HL-60/S4 (cell line): ENCODE measurements around the gene PDXDC1.
"Not testable (repeated sequence)": the region's sequence is repeated elsewhere in the genome, so short reads cannot be mapped to it uniquely, and the experiment has no call there.

Source experiments
- in situ Hi-C: fragments of 300-500 bp; cut with MboI; formaldehyde crosslinking; loops from 2 replicates; pipeline ENCODE4 v1.14.3; 2022; ENCODE audit warnings: low sequenced_read_pairs

PDXDC1 gene

GRCh38 chr16:14973785-14974322 is 972 bp upstream of the PDXDC1 start:
- in situ Hi-C loops: not testable (repeated sequence)

GRCh38 chr16:14974331-14974655 is 533 bp upstream of the PDXDC1 start:
- in situ Hi-C loops: not testable (repeated sequence)

GRCh38 chr16:14975418-14976194 is 780 bp downstream of the PDXDC1 start:
- in situ Hi-C loops: not testable (repeated sequence)

- in situ Hi-C loops: not testable (repeated sequence)
These were observed 2.3 kb downstream of the PDXDC1 start for GRCh38 chr16:14976971-14977736.

GRCh38 chr16:14978281-14978680 is 3.5 kb downstream of the PDXDC1 start:
- in situ Hi-C loops: not testable (repeated sequence)

- in situ Hi-C loops: not testable (repeated sequence)
These were observed 4.1 kb downstream of the PDXDC1 start for GRCh38 chr16:14978908-14979307.

- in situ Hi-C loops: not testable (repeated sequence)
These were observed 6.4 kb downstream of the PDXDC1 start for GRCh38 chr16:14981234-14981633.

- in situ Hi-C loops: not testable (repeated sequence)
These were observed 7.7 kb downstream of the PDXDC1 start for GRCh38 chr16:14982521-14982920.

GRCh38 chr16:14988092-14988491 is 13.3 kb downstream of the PDXDC1 start:
- in situ Hi-C loops: not testable (repeated sequence)

GRCh38 chr16:14988661-14989191 is 13.9 kb downstream of the PDXDC1 start:
- in situ Hi-C loops: not testable (repeated sequence)

- in situ Hi-C loops: not testable (repeated sequence)
These were observed 14.8 kb downstream of the PDXDC1 start for GRCh38 chr16:14989291-14990281.

- in situ Hi-C loops: not testable (repeated sequence)
These were observed 18.7 kb downstream of the PDXDC1 start for GRCh38 chr16:14993277-14994151.

GRCh38 chr16:14996702-14997101 is 21.9 kb downstream of the PDXDC1 start:
- in situ Hi-C loops: not testable (repeated sequence)

GRCh38 chr16:14998300-14998699 is 23.5 kb downstream of the PDXDC1 start:
- in situ Hi-C loops: not testable (repeated sequence)

GRCh38 chr16:14999845-15000244 is 25.0 kb downstream of the PDXDC1 start:
- in situ Hi-C loops: not testable (repeated sequence)

GRCh38 chr16:15002448-15002847 is 27.6 kb downstream of the PDXDC1 start:
- in situ Hi-C loops: not testable (repeated sequence)

- in situ Hi-C loops: not testable (repeated sequence)
These were observed 30.7 kb downstream of the PDXDC1 start for GRCh38 chr16:15005357-15006132.

- in situ Hi-C loops: not testable (repeated sequence)
These were observed 33.8 kb downstream of the PDXDC1 start for GRCh38 chr16:15008647-15009046.

GRCh38 chr16:15012941-15013340 is 38.1 kb downstream of the PDXDC1 start:
- in situ Hi-C loops: not testable (repeated sequence)
